ENCODE measurements around the gene ZNF607.

- TF ChIP-seq CTCF (IDR thresholded peaks at IDR 0.05), result no peak
- no peak for TF ChIP-seq EP300 (IDR thresholded peaks at IDR 0.05)
- TF ChIP-seq POLR2A (IDR thresholded peaks at IDR 0.05), result no peak
- TF ChIP-seq POLR2AphosphoS5 (IDR thresholded peaks at IDR 0.05), result no peak
These were observed 18.8 kb upstream of the ZNF607 start for GRCh38 chr19:37738371-37738770.

All from upper lobe of left lung (tissue), 4 donors.